Fibroblast of lung (primary cell): ENCODE measurements around the gene C1QTNF5. TPM values are rescaled to one million over a fixed set of nuclear protein-coding genes. Genes with fewer than 3 reads are reported as not detected.
A peak's percentile ranks its signal among the peaks of the same experiment; 100 is the strongest.

Source experiments
- DNase-seq, 2 donors: peaks; one replicate each; pipeline versions ENCODE4 v3.0.0 to v3.0.0-alpha.2; 2010; ENCODE audit warnings: low read depth in 2 of 2
- H2AFZ ChIP-seq: 2 replicates; pipeline ENCODE4 v1.5.1; 2012; ENCODE audit warnings: low read length, control low read depth, inconsistent platforms
- H3K27ac ChIP-seq: 2 replicates; pipeline ENCODE4 v1.5.1; 2011; ENCODE audit warnings: low read length, control low read depth; ENCODE audit not compliant: insufficient read depth
- H3K27me3 ChIP-seq: 2 replicates; pipeline ENCODE4 v1.5.1; 2011; ENCODE audit warnings: mild to moderate bottlenecking, low read length; ENCODE audit not compliant: control insufficient read depth, insufficient read depth
- H3K36me3 ChIP-seq: 2 replicates; pipeline ENCODE4 v1.5.1; 2011; ENCODE audit warnings: low read length; ENCODE audit not compliant: control insufficient read depth, insufficient read depth
- H3K4me1 ChIP-seq: 2 replicates; pipeline ENCODE4 v1.5.1; 2011; ENCODE audit warnings: low read length; ENCODE audit not compliant: control insufficient read depth, insufficient read depth; ENCODE audit errors: extremely low read depth
- H3K4me2 ChIP-seq: 2 replicates; pipeline ENCODE4 v1.5.1; 2011; ENCODE audit warnings: low read length, control low read depth; ENCODE audit not compliant: insufficient read depth; ENCODE audit errors: extremely low read depth
- H3K4me3 ChIP-seq, 4 experiments: fragments of 200-600 bp in 1 of 4; sonication (generic) in 1 of 4; replicated peaks in 1 of 4; 2 replicates each; pipeline ENCODE4 v1.5.1; 2011 to 2016; ENCODE audit warnings: low read length in 4 of 4, low read depth in 3 of 4, mild to moderate bottlenecking in 3 of 4, control low read depth in 2 of 4, inconsistent platforms in 1 of 4, mixed read lengths in 1 of 4; ENCODE audit not compliant: insufficient read depth in 1 of 4; ENCODE audit errors: control extremely low read depth in 1 of 4
- H3K79me2 ChIP-seq: 2 replicates; pipeline ENCODE4 v1.5.1; 2012; ENCODE audit warnings: mild to moderate bottlenecking, low read length, inconsistent platforms; ENCODE audit not compliant: control insufficient read depth, insufficient read depth
- H3K9ac ChIP-seq: 2 replicates; pipeline ENCODE4 v1.5.1; 2011; ENCODE audit warnings: mild to moderate bottlenecking, low read length, control low read depth; ENCODE audit not compliant: insufficient read depth
- H3K9me3 ChIP-seq: 2 replicates; pipeline ENCODE4 v1.5.1; 2012; ENCODE audit warnings: low read depth, low read length; ENCODE audit not compliant: control insufficient read depth, insufficient read depth
- H4K20me1 ChIP-seq: 2 replicates; pipeline ENCODE4 v1.5.1; 2011; ENCODE audit warnings: low read length; ENCODE audit not compliant: control insufficient read depth, insufficient read depth; ENCODE audit errors: extremely low read depth
- EZH2 ChIP-seq: IDR thresholded peaks from 2 replicates; pipeline ENCODE4 v1.5.1; 2012; ENCODE audit warnings: low read length, control low read depth, mild to moderate bottlenecking; ENCODE audit errors: missing control alignments
- polyA plus RNA-seq, 2 donors: library from polyadenylated mRNA; depleted of rRNA in 1 of 2; stranded (reverse) in 1 of 2; unstranded in 1 of 2; fragments of >200 nt; gene quantifications; 2 replicates each; pipeline ENCODE4 v1.2.1, GENCODE V29; 2011 to 2012; ENCODE audit warnings: missing spikeins in 1 of 2
- total RNA-seq: library from RNA; depleted of rRNA; stranded (reverse); fragments of >200 nt; gene quantifications from 2 replicates; pipeline ENCODE4 v1.2.1, GENCODE V29; 2014
- TF ChIP-seq, protein P1 (sequence below), 2 donors: IDR thresholded peaks in 1 of 2; conservative IDR thresholded peaks in 1 of 2; 1 replicate in 1 of 2; 2 replicates in 1 of 2; pipeline ENCODE4 v1.5.1; 2011 to 2012; ENCODE audit warnings: low read length in 2 of 2, control low read depth in 1 of 2, inconsistent platforms in 1 of 2, low read depth in 1 of 2, mild to moderate bottlenecking in 1 of 2

Gene C1QTNF5
- total and polyA plus RNA-seq, 2 donors (not counting 1 experiment from before 2014, with no cell fraction given): 13.4 to 32.0 TPM

DNA sequence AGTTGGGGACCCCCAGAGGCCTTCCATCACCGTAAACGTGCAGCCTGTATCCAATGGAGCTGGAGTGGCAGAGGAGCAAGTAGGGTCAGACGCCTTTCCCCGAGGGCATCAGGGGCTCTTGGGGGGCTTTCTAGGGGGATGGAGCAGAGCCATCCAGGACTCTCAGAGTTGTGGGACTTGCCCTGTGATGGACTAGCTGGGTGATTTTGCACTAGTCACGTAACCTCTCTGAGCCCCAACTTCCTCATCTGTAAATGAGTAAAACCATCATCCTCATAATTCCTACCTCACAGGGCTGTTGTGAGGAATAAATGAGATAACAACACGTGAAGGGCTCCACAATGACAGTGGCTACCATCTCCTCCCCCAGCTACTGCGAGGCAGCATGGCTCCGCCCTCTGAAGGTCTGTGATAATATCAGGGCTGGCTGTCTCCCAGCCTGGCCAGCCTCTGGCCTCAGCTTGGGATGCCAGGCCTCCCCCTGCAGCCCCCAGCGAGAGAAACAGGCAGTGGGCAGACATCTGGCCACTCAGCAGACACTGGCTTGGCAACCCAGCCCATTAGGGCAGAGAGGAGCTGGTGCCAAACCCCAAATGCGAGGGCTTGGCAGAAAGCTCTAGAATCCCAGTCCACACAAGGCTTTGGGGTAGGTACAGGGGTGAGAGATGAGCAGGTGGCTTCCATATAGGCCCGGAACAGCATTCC, 34.1 kb upstream of the C1QTNF5 start:
- H3K9ac ChIP-seq: no peak overlapping the region
- H3K4me3 ChIP-seq: no peak overlapping the region
- no peaks in the 10 kb centered on the region for H3K79me2 ChIP-seq
- H3K36me3 ChIP-seq: no peaks in the 10 kb centered on the region
- TF ChIP-seq, protein P1, sequence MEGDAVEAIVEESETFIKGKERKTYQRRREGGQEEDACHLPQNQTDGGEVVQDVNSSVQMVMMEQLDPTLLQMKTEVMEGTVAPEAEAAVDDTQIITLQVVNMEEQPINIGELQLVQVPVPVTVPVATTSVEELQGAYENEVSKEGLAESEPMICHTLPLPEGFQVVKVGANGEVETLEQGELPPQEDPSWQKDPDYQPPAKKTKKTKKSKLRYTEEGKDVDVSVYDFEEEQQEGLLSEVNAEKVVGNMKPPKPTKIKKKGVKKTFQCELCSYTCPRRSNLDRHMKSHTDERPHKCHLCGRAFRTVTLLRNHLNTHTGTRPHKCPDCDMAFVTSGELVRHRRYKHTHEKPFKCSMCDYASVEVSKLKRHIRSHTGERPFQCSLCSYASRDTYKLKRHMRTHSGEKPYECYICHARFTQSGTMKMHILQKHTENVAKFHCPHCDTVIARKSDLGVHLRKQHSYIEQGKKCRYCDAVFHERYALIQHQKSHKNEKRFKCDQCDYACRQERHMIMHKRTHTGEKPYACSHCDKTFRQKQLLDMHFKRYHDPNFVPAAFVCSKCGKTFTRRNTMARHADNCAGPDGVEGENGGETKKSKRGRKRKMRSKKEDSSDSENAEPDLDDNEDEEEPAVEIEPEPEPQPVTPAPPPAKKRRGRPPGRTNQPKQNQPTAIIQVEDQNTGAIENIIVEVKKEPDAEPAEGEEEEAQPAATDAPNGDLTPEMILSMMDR (conservative IDR thresholded peaks at IDR 0.05 in 1 of 2, IDR thresholded peaks at IDR 0.05 in 1 of 2; ENCODE audit: low read depth in 1 of 2, low read length in 2 of 2): no peak
- TF ChIP-seq EZH2: no peak
- peaks cover 2% of the 10 kb centered on the region for H3K27me3 ChIP-seq
- peak overlapping the region; percentile 74 for H3K27ac ChIP-seq
- H3K4me1 ChIP-seq: peaks cover 32% of the 10 kb centered on the region
- no peak overlapping the region for H2AFZ ChIP-seq
- no peaks in the 10 kb centered on the region for H3K9me3 ChIP-seq
- H4K20me1 ChIP-seq: no peaks in the 10 kb centered on the region
- H3K4me2 ChIP-seq: peak overlapping the region; percentile 27
- no peak for DNase-seq

DNA sequence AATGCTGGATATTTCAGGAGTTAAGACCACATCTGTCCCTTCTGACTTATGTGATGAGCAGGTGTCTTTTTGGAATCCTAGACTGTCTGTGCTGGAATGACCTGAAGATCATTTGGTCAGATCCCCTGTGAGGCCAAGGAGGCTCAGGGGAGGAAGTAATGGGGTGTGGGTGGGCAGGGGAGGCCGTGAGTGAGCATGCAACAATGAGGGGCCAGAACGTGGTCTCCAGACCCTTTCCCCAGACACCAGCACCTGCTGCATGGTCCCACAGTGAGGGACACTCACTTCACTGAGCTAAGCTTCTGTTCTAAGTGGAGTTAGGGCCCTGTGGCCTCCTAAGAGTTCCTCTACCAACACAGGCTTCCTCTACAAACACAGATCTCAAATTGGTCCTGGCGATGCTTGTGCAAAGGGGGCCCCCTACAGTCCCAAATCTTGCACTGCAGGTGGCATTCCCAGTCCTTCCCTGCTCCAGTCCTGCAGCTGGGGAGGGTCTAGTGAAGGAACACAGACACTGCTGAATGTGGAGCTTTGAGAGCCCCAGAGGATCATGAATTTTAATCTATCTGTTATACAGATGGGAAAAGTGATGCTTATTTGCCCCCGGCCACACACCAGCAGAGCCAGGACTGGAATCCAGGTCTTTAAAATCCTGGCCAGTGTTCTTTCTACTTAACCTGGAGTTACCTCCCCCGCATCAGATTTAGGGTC, 33.4 kb upstream of the C1QTNF5 start:
- Histone ChIP-seq H3K79me2 (no peaks in the 10 kb centered on the region), H3K4me1 (peaks cover 32% of the 10 kb centered on the region), H3K9me3 (no peaks in the 10 kb centered on the region), H3K27ac (no peak overlapping the region), H3K36me3 (no peaks in the 10 kb centered on the region), H3K27me3 (peaks cover 2% of the 10 kb centered on the region), H2AFZ (no peak overlapping the region), H3K9ac (no peak overlapping the region), H3K4me3 (no peak overlapping the region), H3K4me2 (no peak overlapping the region), H4K20me1 (no peaks in the 10 kb centered on the region)
- peak; percentile 60 to 86 for DNase-seq
- no peak for TF ChIP-seq EZH2
- TF ChIP-seq, protein P1 (conservative IDR thresholded peaks at IDR 0.05 in 1 of 2, IDR thresholded peaks at IDR 0.05 in 1 of 2; ENCODE audit: low read depth in 1 of 2, low read length in 2 of 2): peak; percentile 92 to 99

DNA sequence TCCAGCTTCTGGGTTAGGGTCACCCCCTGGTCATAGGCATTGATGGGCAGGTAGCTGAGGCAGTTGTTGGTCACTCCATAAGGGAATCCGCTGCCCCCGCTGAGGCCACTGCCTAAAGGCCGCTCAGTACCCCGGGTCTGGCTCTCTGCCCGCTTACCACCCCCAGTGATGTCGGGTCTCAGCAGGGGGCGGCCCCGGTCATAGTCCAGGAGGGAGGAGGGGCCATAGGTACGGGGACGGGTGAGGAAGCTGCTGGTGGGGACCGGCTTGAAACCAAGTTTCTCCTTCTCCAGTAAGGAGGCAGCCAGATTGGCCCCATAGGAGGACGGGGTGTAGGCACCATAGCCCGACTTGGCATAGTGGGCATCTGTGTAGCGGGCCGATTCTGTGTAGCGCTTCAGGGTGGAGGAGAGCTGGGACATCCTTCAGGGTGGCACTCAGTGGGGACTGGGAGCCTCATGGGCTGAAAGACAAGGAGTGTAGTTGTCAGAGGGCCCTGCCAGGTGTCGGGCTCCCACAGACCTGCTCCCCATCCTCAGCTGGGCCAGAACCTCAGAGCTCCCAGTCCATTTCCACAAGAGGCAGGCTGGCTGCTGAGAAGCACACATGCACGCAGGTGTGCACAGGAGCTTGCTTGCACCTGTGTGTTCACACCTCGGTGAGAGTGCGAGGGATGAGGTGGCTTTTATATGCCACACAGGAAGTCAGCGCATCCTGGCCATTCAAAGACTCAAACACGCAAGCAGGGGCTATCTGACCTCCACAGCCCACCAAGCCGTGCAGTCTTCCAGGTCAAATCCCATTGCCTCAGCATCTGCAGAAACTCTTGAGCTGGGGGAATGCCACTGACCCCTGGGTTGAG, 32.6 kb upstream of the C1QTNF5 start:
- H3K4me3 ChIP-seq: no peak overlapping the region
- no peaks in the 10 kb centered on the region for H3K9me3 ChIP-seq
- H3K27me3 ChIP-seq: peaks cover 2% of the 10 kb centered on the region
- TF ChIP-seq EZH2: no peak
- TF ChIP-seq, protein P1 (conservative IDR thresholded peaks at IDR 0.05 in 1 of 2, IDR thresholded peaks at IDR 0.05 in 1 of 2; ENCODE audit: low read depth in 1 of 2, low read length in 2 of 2): no peak
- no peak overlapping the region for H3K27ac ChIP-seq
- H3K79me2 ChIP-seq: no peaks in the 10 kb centered on the region
- no peak overlapping the region for H2AFZ ChIP-seq
- DNase-seq: no peak
- H3K9ac ChIP-seq: no peak overlapping the region
- no peaks in the 10 kb centered on the region for H3K36me3 ChIP-seq
- H4K20me1 ChIP-seq: no peaks in the 10 kb centered on the region
- H3K4me1 ChIP-seq: peaks cover 39% of the 10 kb centered on the region
- H3K4me2 ChIP-seq: no peak overlapping the region
